Occipital lobe (tissue), 2 donors: ENCODE measurements around the gene MAP6. TPM values are rescaled to one million over a fixed set of nuclear protein-coding genes. Genes with fewer than 3 reads are reported as not detected.
A peak's percentile ranks its signal among the peaks of the same experiment; 100 is the strongest.
"Not testable (repeated sequence)": the region's sequence is repeated elsewhere in the genome, so short reads cannot be mapped to it uniquely, and the experiment has no call there.

Source experiments
- DNase-seq: peaks from one replicate; lab custom pipeline; 2025; lab: John Stamatoyannopoulos, UW
- total RNA-seq: library from RNA; depleted of rRNA; stranded (reverse); fragments of >200 nt; gene quantifications from one replicate; pipeline ENCODE4 v1.2.3, GENCODE V29; 2014

MAP6 gene
- total RNA-seq = 83.6 TPM

DNA sequence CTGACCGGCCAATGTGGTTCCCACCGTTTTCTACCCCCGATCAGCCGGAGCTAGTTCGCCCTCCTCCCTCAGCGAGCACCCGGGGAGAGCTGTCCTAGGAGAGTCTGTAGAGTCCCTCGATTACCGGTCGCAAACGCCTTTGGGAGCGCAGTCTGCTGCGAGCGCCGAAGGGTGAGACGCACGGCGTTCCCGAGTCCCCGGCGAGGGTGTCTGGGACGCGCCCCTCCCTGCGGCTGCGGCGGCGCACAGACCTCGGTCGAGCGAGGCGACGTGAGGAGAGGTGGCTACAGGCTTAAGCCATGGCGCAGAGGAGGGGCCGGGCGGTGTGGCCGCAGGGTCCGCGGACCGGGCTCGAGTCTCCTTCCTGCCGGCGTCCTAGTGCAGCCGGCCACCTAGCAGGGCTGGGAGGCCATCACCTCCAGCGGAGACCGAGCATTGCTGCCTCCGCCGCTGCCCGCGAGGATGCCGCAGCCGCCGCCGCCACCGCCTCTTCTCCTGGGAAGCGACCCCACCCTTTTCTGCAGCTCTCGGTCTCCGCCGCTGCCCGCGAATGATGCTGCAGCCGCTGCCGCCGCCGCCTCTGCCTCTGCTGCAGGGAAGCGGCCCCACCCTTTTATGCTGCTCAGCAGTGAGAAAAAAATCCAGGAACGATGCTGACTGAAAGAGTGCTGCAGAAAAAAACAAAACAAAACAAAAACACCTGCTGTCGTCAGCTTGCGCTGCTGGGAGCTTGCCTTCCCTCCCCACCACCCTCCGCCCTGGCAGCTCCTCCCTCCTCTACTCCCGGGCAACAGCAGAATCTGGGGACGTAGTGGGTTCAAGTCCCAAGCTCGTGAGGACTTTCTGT lies at the start of gene MAP6:
Gene MAP6 (minus strand): TSS at position 588 of the 847 bp plus-strand sequence. CDS start 669 bp downstream, outside the sequence.
- peak; percentile 64 for DNase-seq

DNA sequence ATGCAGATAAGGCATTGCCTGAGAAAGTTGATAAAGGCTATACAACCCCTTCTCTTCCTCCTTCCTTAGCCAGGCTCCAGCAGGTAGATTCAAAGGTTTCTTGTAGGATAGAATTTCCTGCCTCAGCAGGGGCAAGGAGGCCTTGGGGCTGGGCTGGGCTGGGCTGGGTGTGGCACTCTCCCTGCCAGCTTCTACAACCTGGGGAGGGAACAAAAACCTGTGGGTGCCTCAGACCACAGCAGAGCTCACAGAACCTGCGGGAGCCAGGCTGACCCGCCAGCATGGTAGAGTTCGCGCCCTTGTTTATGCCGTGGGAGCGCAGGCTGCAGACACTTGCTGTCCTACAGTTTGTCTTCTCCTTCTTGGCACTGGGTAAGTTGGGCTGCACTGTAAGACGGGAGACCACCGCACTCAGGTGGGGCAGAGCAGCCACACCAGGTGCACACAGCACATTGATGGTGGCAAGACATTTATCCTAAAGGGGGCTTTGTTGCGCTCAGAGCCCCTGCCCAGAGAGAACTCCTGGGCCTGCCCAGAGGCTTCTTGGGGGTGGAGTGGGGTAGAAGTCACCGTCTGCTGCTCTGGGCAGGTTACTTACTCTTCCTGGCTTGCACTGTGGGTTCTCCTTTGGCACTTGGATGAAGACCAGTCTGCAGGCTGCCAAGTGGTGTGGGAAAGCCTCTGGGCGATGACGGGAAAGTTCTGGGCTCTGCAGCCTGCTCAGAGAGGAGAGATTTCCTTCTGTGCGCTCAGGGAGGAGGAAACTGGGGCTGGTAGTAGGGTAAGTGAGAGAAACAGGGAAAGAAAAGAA lies 49.0 kb upstream of the MAP6 start, which contains the start of gene MOGAT2:
Gene MOGAT2 (plus strand): TSS at position 231 of the 811 bp plus-strand sequence. CDS start 51 bp downstream, at position 282.
- DNase-seq = no peak

DNA sequence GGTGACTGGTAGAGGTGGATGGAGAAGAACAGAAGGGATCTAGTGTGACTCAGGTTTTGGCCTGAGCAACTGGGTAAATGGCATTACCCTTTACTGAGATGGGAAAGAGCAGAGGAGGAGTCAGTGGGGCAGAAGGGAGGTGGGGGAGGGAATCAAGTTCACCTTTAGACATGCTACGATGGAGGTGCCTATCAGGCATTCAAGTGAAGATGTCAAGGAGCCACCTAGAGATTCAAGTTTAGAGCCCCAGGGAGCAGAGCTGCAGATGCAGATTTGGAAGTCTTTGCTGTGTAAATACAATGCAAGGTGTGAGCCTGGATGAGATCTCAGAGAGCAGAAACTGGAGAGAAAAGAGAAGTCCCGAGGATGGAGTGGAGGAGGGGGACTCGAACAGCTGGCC lies 47.8 kb upstream of the MAP6 start:
- no peak for DNase-seq

DNA sequence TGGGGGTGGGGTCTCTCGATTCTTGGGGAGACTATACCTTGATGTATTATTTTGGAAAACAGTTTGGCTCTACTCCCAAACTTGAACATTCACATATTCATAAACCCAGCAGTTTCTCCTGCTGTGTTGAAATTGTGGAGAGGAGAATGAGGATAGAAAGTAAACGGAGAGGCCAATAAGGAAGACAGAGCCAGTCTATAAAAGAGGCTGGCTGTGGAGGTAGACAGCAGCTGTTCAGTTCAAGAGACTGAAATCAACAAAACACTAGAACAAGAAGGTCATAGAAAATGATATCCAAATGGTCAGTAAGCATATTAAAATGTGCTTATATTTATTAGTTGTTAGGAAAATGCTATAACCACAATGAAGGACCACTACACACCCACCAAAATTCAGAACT lies 46.9 kb upstream of the MAP6 start:
- no peak for DNase-seq

DNA sequence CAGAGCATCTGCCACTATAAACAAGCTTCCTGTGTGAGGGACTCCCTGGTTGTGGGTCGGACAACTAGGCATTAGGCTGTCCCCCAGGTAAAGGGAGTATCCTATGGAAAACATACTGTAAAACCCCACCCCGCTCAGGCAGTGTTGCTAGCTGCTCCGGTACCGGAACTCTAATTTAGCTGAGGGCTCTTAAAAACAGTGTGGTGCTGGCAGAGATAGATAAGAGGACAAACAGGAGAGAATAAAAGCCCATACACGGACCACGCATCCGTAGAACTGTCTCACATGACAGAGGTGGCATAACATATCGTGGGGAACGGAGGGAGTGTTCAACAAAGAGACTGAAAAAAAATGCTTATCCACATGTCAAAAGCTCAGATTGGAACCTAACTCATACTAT lies 45.4 kb upstream of the MAP6 start:
- DNase-seq = no peak

DNA sequence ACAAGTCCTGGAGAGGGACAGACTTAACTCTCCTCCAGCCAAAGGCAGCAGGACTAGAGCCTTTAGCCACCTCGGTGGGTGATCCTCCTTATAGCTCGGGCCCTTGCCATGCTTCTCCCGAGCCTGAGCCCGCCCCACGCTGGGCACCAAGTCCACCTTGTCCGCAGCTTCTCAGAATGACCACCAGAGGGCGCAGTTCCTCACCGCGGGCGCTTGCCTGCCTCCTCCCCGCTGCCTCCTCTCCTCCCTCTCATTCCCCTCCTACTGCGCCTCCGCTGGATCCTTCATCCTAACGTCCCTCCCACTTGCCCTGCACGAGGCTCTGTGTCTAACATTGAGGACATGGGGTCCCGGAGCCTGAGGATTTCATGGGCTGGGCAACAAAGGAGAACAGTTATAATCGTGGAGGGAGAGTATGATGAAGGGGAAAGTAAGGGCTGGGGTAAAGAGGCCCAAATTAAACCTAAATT lies 37.5 kb upstream of the MAP6 start:
- no peak for DNase-seq

DNA sequence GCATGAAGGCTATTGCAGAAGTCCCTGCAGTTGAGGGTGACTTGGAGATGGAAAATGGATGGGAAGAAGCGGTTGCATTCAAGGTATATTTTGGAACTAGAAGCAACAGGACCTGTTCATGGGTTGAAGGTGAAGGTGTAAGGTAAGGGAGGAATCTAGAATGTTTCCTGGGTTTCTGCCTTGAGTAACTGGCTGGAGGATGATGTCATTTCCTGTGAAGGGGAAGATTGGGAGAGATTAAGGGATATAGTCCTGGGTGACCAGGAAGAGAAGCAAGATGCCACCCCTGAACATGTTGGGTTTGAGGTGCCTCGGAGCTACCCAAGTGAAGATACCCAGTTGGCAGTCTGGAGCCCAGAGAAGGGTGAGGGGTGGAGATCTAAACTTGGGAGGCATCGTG lies 36.7 kb upstream of the MAP6 start:
- DNase-seq = no peak

DNA sequence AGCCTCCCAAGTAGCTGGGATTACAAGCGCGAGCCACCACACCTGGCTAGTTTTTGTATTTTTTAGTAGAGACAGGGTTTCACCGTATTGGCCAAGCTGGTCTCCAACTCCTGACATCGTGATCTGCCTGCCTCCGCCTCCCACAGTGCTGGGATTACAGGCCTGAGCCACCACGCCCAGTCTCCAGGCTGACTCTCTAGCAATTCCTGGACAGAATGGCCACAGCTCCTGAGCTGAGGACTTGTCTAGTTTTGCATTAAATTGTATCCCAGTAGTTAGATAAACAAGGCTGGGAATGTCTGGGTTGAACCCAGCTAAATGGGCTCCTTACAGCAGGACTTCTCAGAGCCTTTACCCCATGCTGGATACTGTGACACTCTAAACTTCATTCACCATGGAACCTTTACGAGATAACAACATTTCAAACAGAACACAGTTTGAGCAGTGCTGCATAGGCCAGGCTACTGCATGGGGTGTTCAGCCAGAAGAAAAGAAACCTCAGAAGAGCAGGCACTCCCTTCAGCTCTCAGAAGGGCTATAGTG lies 34.9 kb upstream of the MAP6 start:
- DNase-seq = no peak

DNA sequence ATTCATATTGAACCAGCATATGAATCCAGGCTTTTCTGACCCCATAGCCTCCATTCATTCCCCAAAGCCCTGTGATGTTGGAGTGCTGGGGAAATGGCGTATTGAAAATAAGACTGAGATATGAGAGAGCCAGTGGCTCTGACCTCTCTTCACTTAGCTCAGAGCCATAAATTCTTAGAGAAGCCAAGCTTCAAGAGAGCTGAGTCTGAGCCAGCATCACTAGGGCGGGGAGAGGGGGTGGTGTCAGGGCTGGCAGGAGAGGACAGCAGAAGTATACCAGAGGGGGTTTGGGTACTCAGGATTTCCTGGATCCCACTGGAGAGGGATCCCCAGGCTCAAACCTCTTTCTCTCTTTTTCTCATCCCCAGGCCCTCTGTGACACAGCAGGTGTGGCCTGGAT lies 32.1 kb upstream of the MAP6 start:
- no peak for DNase-seq

DNA sequence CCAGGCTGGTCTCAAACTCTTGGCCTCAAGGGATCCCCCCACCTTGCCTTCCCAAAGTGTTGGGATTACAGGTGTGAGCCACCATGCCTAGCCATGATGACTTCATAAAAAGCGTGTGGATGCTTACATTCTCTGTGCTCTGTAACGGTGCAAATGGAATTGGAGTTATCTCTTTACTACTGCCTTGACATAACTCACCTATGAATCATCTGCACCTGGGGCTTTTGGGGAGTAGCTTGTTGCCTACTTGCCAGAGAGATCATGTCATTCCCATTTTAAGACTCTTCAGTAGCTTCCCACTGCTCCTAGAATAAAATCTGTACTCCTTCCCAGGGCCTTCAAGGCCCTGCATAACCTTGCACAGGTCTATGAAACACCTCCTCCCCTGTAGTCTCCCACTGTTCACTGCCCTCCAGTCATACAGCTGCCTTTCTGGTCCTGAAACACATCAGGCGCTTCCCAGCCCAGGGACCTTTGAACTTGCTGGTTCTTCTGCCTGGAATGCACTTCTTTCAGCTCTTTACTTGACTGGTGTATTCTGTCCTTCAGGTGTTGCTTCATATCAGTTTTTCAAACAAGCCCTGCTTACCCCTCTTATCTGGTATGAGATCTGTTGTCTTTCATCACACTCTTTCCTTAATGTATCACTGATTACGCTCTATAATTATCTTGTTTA lies 29.2 kb upstream of the MAP6 start:
- DNase-seq = no peak

DNA sequence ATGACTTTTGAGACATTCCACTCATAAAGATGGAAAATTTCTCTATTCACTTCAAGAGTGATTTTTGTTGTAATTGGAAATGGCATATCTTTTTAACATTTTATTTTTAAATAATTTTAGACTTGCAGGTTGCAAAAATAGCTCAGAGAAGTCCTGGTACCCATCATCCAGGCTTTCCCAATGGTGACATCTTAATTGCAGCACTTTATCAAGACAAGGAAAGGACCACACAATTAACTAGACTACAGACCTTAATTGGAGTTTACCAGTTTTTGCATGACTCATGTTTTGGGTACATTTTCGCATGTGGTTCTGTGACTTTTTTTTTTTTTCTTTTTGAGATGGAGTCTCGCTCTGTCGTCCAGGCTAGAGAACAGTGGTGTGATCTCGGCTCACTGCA lies 23.0 kb upstream of the MAP6 start:
- no peak for DNase-seq

DNA sequence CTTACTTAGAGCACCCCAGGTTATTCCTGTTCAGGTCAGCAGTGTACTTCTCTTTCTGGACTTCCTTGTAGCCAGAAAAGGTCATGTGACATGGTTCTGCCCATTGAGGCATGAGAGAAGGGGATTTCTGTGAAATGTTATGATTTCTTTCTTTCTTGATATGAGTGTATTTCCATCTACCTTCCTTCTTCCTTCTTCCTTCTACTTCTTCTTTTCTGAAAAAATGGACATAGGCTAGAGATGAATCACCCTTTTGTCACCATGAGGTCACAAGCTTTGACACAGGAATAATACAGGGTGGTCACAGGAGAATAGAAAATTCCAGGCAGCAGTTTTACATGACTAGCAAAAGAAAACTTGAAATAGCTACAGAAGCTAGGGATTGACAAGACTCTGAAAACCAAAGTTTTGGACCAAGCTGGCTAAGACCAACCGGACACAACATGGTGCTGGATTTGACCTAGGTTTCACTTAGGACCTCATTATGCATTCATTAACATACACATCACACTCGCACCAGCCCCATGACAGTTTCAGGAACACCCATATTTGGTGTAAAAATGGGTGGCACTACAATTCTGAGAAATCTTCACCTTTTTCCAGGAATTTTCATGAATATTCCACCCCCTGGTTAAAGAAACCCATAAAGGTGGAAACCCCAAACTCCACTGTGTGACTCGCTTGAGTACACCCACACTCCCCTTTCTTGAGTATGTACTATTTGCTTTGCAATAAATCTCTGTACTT lies 21.2 kb upstream of the MAP6 start:
- DNase-seq = no peak

DNA sequence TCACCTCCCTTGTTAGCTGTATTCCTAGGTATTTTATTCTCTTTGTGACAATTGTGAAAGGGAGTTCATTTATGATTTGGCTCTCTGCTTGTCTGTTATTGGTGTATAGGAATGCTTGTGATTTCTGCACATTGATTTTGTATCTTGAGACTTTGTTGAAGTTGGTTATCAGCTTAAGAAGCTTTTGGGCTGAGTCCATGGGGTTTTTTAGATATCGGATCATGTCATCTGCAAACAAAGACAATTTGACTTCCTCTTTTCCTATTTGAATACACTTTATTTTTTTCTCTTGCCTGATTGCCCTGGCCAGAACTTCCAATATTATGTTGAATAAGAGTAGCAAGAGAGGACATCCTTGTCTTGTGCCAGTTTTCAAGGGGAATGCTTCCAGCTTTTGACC lies 15.0 kb upstream of the MAP6 start:
- not testable (repeated sequence) for DNase-seq

DNA sequence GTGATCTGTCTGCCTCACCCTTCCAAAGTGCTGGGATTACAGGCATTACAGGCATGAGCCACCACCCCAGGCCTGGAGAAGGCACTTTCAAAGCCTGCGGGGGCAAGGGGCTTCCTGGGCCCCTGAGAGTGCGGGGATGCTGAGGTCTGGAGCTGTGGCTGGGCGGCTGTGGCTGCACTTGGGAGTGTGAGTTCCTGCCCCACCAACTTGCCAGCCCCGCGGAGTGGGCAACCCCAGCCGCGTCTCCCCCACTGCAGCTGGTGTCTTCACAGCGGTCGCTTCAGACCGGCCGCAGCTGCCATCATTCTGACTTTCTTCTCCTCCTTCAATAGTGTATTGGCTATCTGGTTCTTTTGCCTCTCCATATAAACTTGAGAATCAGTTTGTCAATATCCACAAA lies 10.7 kb upstream of the MAP6 start:
- no peak for DNase-seq

DNA sequence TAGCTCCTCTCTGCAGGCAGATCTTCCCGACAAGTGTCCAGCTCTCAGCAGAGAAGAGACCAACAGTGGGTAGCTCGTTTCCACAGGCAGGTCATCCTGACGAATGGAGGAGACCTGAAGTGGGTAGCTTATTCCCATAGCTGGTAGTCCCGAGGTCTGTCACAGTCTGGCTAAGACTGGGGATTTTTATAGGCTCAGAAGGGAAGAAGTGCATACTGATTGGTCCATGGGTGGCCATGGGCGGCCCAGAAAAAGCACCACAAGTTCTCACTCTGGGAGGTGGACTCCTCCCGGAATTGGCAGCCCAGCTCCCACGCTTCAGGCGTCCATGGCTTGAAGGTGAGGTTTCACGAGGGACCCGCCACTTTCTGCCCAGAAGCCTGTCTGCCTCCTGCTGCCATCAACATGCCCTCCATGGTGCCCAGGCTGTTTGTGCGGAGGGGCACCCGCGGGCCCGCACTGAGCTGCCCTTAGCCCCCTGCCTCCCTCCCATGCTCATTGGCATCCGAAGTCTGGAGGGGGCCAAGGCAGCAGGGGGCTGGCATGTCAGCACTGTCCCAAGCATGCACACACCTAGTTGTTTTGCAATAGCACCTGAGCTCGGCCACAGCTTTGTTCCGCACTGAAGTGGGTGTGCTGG lies 9.9 kb upstream of the MAP6 start:
- no peak for DNase-seq

DNA sequence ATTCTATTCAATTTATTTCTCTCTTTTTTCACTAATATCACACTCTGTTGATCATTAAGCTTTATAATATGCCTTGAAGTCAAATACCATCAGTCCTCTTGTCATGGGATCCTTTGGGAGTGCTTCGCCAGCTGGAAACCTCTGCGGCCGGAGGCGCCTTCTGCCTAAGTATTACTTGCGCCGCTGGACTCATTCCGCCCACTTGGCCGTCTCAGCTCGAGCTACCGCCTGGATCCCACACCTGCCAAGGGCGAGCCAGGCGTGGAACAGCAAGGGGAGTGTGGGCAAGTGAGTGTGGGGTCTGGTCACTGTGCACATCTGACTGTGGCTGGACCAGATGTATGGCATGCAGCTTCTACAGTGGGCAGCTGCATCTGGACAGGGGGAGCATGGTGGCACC lies 9.1 kb upstream of the MAP6 start:
- no peak for DNase-seq

DNA sequence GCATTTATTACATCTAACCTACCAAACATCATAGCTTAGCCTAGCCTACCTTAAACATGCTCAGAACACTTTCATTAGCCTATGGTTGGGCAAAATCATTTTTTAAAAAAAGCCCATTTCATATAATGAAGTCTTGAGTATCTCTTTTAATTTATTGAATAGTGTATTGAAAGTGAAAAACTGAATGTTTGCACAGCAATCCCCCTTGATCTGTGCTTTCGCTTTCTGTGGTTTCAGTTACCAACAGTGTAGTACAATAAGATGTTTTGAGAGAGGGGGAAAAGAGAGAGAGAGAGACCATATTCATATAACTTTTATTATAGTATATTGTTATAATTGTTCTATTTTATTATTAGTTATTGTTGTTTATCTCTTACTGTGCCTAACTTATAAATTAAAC lies 8.4 kb upstream of the MAP6 start:
- DNase-seq = no peak

DNA sequence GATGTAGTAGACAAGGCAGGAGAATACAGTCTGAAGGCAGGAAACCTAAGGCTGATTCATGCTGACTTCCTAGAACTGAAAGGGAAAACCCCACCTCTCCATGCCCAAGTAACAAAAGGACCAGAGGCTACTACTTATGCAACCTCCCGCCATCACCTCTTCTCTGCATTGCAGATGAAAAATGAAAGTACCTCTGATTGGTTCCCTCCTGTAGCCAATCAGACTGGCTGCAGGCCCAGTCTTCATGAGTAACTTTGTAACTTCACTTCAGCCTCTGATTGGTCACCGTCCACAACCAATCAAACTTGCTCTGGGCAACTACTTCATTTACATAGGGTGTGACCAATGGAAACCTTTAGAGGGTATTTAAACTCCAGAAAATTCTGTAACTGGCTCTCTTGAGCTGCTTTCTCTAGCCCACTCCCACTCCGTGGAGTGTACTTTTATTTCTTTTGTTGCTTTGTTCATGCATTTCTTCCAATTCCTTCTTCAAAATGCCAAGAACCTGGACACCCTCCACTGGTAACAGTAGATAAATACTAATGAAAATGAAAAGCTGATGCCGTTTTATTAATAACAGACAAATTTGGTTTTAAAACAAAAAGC lies 5.2 kb upstream of the MAP6 start:
- DNase-seq = no peak

DNA sequence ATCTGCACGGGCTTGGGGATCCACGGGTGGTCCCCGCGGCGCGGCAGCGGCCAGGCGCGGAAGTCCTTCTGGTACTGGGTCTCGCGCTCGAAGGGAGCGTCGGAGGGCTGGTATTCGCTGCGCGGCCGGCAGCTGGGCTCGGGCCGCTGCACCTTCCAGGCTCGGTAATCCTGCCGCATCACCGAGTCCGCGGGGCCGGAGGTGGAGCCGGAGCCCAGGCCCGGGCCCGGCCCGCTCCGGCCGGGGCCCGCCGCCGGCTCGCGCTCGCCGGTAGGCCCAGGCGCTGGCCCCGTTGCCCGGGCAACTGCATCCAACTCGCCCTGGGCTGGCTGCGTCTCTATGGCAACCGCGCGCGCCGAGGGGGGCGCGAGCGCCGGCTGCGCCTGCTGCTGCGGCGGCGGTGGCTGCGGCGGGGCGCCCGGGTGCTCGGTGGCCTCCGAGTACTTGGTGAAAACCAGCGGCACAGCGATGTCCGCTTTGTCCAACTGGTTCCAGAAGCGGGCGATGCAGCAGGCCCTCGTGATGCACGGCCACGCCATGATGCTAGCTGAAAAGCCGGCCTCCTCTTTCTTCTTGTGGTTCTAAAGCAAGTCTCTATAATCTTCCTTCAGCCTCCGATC lies 897 bp downstream of the MAP6 start:
- DNase-seq = peak; percentile 83
